GM19351 (cell line): Measurements from ENCODE around the gene NLRC5.
A peak's percentile ranks its signal among the peaks of the same experiment; 100 is the strongest.

Experiments used
- ATAC-seq: cut with Tn5 transposase; IDR thresholded peaks from one replicate; pipeline ENCODE4 v1.9.1; 2021; ENCODE audit warnings: mild to moderate bottlenecking, moderate library complexity; ENCODE audit not compliant: unreplicated experiment

NLRC5 gene, protein sequence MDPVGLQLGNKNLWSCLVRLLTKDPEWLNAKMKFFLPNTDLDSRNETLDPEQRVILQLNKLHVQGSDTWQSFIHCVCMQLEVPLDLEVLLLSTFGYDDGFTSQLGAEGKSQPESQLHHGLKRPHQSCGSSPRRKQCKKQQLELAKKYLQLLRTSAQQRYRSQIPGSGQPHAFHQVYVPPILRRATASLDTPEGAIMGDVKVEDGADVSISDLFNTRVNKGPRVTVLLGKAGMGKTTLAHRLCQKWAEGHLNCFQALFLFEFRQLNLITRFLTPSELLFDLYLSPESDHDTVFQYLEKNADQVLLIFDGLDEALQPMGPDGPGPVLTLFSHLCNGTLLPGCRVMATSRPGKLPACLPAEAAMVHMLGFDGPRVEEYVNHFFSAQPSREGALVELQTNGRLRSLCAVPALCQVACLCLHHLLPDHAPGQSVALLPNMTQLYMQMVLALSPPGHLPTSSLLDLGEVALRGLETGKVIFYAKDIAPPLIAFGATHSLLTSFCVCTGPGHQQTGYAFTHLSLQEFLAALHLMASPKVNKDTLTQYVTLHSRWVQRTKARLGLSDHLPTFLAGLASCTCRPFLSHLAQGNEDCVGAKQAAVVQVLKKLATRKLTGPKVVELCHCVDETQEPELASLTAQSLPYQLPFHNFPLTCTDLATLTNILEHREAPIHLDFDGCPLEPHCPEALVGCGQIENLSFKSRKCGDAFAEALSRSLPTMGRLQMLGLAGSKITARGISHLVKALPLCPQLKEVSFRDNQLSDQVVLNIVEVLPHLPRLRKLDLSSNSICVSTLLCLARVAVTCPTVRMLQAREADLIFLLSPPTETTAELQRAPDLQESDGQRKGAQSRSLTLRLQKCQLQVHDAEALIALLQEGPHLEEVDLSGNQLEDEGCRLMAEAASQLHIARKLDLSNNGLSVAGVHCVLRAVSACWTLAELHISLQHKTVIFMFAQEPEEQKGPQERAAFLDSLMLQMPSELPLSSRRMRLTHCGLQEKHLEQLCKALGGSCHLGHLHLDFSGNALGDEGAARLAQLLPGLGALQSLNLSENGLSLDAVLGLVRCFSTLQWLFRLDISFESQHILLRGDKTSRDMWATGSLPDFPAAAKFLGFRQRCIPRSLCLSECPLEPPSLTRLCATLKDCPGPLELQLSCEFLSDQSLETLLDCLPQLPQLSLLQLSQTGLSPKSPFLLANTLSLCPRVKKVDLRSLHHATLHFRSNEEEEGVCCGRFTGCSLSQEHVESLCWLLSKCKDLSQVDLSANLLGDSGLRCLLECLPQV (N-terminal part only)

DNA sequence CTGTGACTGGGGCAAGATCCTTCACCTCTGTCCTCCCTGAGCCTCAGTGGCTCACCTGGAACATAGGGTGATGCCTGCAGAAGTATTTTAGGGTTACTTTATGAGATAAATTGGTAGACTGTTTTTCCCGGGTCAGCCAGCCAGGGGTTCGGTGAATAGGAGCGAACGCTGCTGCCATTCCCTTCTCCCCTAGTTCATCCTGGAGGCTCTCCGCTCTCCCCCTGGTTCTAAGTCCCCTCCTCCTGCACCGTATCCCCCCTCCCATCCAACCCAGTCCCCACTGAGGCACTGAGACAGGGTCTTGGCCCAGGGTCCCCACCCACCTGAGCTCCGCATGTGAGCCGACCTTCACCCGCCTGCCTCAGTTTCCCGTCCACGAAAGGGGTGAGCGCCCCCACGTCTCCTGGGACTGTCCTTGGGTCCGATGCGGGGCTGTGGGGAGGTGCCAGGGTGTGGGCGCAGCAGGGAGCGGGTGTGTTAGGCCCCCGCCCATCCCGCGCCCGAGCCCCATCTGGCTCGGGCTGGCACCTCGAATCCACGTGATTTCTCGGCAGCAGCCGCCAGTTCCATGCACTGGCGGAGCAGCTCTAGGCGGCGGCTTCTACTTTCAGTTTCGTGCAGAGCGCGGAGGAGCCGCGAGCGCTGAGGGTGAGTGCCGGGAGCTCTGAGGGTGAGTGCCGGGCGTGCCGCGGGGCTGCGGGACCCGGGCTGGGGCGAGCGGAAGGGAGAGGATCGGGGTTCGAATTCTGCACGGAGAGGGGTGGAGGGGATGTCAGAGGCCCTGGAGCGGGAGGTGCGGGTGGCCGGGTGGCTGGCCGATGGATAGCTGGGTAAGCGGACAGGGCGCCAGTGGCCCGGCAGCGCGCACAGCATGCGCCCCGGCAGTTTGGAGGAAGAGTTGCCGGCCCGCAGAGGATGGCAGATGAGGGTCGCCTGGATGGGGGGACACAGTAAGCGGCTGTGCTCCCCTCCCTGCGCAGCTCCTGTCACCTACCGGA is at the start of gene NLRC5:
NLRC5 (plus strand) TSS at position 610 of the 998 bp plus-strand sequence. CDS start 31,156 bp downstream, outside the sequence.
- ATAC-seq = peak; percentile 78

DNA sequence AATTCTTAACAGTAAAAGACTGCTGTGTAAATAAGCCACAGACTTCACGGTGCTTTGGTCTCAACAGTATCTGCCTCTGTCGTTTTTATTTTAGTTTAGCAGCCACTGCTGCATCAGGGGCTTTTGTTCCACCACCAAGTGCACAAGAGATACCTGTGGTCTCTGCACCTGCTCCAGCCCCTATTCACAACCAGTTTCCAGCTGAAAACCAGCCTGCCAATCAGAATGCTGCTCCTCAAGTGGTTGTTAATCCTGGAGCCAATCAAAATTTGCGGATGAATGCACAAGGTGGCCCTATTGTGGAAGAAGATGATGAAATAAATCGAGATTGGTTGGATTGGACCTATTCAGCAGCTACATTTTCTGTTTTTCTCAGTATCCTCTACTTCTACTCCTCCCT is 49.6 kb upstream of the NLRC5 start:
- no peak for ATAC-seq

DNA sequence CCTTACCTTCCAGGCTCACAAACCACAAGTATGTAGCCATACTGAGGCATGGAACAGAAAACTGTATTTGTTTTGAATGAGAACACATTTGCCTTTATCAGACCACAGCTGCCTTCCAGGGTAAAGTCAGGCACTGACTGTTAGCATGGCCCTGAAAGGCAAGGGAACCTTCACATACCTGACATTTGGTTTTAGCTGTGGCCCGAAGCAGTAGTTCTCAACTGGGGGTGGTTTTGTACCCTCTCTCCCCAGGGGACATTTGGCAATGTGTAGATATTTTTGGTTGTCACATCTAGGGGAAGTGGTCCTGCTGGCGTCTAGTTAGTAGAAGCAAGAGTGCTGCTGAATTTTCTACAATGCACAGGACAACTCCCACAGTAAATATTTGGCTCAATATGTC is 48.3 kb upstream of the NLRC5 start:
- ATAC-seq = no peak

DNA sequence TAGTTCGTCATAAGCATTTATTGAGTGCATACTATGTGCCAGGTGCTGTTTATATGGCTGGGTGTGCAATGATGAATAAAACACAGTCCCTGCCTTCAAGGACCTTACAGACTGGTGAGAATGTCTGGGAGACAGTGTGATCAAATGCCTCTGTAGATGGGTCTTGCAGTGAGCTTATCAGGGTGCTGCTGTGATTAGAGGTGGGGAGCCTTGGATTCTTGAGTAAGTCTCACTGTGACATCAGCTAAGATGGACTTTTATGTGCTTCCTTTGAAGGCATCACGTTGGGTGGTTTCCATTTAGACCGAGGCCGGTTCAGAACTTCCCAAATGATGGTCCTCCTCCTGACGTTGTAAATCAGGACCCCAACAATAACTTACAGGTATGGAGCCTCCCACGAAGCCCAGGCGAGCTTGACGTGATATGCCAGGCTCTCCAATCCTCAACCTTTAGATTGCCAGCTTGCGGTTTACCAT is 47.5 kb upstream of the NLRC5 start:
- ATAC-seq = no peak

DNA sequence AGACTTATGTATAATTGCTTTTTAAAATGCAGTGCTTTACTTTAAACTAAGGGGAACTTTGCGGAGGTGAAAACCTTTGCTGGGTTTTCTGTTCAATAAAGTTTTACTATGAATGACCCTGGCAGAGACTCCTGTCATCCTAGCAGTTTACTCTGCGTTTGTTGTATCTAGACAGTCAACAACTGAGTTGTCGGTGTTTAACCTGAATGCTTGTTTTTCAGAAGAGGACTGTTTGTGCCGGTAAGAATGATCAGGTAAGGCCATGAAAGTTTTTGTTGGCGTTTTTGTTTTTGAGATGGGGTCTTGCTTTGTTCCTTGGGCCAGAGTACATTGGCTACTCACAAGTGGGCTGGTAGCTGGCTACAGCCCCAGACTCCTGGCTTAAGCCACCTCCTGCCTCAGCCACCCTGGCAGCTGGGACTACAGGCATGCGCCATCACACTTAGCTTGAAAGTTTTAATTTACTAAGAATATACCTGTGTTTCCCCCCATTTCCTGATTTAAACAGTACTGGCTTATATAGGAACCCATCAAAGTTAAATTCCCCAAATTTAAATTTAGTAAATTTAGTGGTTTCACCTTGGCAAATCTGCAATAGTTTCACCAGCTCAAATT is 45.5 kb upstream of the NLRC5 start:
- ATAC-seq = no peak

DNA sequence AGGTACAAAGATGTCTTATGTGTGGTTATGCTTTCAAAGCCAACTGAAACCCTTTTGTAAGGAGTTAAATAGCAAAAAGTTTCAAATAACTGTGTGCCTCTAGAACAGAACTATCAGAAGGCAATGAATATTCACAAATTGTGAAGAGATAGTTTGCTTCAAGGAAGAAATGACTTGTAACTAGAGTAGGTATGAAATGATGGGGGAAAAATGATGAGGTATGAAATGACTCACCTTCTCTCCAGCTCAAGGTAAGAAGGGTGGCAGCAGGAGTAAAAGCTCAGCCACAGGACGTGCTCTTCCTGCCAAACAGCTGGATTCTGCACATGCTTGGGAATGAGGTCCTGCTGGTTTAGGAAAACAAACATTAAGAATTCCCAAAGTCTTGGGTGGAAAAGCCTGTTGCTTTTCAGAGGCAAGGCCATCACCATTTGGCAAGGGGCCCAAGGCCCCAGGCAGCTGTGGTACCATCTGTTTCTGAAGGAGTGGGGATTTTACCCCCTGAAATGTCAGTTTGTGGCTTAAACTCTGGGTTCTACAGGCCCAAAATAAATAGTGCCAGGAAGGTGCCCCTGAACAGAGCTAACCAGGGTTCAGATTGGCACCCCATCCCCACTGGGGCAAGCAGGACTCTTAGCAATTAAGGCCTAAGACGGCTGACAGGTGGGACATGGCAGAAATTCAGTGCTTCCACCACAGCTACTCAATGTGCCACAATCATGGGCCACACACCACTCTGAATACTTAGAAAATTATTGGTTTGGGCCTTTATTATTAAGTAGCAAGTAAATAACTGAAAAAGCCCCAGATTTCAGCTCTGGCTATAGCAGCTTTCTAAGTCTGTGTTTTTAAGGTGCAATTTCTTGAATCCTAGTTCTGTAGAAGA is 44.2 kb upstream of the NLRC5 start:
- ATAC-seq = no peak

DNA sequence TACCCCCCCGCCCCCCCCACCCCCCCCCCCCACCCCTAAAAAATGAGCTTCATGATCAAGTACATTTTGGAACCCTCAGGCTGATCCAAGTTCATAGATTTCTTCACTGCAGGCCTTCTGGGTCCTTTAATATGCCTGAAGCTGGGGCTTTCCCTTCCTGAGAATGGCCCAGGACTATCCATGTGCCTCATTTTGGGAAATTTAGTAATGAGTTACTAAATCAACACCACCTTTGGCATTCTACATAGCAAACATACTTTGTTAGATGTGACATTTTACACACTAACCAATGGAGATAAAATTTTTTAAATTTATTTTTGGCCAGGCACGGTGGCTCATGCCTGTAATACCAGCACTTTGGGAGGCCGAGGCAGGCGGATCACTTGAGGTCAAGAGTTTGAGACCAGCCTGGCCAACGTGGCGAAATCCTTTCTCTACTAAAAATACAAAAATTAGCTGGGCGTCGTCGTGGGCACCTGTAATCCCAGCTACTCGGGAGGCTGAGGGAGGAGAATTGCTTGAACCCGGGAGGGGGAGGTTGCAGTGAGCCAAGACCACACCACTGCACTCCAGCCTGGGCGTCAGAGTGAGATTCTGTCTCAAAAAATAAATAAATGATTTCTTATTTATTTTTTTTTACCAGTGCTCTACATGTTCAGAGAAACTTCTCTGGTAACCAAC is 43.4 kb upstream of the NLRC5 start:
- ATAC-seq = no peak

DNA sequence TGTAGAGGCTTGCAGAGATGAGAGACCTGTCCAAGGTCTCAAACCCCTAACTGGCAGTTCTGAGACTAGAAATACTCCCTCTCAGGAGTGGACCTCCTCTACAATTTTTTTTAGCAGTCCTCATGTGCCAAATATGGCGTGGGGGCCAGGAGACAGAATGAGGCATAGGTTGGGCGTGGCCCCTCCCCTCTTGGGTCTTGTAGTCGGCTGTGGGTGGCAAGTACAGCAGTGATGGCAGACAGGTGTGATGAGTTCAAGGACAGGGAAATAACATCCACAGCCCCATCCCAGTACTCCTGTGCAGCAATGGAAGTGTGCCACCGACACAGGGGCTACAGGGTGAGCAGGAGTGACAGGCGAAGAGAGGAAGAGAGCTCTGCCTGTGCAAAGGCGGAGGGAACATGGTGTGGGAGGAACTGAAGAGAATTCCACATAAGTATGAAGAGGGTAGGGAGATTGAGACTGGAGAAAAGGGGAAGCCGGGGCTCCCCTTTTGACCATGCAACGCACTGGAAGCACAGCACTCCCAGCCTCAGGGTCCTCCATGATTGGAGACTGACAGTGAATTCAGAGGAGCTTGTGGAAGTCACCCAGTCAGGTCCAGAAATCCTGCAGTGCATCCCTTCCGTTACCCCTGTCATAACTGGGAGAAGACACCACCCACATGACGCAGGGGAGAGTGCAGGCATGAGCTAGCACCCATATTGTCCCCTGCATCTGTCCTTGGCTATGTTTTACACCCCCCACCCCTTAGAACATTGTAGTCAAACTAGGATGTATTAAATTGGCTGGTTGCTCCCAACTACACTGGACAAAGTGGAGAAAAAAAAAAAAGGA is 42.4 kb upstream of the NLRC5 start:
- ATAC-seq = no peak

DNA sequence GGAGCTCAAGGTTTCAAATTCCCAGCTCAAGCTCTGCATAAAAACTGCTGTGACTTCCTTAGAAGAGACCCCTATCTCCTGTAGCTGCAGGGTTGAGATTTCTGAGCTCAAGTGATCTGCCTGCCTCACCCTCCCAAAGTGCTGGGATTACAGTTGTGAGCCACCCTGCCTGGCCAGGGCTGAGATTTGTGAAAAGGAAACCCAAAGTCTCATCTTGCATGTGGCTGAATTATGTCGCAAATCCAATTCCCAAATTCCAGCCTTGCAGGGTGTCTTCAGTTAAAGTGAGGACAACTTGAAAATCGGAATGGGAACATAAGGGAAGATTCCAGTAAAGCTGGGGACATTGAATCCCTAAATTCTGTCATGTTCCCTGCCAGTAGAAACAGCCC is 41.8 kb upstream of the NLRC5 start:
- ATAC-seq = no peak

DNA sequence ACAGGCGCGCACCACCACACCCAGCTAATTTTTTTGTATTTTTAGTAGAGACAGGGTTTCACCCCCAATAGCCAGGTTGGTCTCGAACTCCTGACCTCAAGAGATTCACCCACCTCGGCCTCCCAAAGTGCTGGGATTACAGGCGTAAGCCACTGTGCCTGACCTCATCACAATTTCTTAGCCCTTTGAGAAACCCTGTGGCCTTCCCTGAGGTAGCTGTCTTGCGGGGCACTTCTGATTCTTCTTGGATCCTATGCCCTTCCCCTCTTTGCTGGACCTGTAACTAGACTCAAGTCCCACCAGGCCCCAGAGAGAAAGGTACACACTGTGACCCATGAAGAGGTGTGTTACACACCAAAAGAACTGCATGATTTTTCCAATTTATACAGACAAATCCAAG is 41.1 kb upstream of the NLRC5 start:
- ATAC-seq = no peak

DNA sequence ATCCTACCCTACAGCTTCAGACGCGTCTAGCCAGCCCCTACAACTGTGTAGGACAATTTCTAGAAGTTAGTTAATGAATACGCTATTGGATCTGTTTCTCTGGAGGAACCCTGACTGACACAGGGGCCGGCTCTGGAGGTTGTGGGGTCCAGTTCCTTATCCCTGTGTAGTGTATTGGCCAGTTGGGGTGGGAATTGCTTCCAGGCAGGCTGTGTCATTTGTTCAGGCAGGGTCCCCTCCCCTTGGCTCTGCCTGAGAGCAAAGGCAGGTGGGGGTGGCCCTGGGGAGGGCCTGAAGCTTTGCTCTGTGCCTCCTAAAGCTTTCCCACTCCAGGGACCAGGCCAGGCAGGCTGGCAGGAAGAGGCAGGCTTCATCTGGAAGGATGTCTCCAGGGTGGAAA is 39.3 kb upstream of the NLRC5 start:
- ATAC-seq = no peak

DNA sequence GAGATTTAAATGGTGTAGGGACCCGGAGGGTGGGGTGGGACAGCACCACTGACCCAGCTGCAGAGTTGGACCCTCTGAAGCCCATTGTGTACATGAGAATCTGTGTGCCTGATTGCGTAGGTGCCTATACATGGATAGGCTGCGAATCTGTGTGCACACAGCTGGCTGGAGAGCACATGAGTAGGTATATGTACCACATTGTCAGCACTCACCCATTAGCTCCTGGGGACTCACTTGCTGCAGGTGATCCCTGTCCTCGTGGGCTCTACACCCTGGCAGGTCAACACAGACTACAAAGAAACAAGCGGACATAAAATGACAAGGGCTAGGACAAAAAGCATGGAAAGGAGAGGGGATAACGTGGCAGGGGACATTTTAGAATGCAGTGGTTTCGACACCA is 38.9 kb upstream of the NLRC5 start:
- ATAC-seq = no peak

DNA sequence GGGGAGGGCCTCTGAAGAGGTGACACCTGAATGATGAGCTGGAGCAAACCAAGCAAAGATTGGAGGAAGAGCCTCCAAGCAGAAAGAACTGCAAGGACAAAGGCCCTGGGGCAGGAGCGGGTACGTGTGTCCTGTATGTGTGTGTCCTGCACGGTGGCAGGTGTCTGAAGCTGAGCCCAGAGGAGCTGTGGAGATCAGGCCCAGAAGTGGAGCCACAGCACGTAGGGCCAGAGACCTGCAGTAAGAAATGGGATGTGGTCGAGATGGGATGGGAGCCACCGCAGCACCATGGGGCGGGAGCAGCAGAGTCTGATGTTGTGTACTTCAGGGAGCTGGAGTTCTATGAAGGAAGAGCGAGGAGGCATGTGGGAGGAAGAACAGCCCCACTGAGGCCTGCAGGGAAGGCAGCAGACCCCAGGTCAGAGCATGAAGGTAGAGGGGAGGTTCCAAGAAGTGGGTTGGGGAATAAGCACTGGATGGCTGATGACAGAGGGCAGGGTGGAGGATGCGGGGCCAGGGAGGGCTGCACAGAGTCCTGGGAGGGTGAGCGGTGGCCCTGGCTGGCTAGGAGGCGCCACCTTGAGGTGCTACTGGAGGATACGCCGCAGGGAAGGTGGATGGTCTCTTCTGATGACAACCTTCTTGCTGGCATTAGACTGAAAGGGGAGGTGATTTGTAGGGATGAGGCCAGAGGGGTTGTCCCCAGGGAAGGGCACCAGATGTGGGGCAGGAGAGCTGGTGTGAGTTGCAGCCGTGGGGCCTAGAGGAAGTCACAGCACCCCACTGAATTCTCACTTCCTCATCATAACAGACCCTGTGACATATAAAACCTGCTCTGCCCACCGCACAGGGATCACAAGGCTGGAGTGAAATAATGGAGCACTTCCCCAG is 38.2 kb upstream of the NLRC5 start:
- peak; percentile 66 for ATAC-seq

DNA sequence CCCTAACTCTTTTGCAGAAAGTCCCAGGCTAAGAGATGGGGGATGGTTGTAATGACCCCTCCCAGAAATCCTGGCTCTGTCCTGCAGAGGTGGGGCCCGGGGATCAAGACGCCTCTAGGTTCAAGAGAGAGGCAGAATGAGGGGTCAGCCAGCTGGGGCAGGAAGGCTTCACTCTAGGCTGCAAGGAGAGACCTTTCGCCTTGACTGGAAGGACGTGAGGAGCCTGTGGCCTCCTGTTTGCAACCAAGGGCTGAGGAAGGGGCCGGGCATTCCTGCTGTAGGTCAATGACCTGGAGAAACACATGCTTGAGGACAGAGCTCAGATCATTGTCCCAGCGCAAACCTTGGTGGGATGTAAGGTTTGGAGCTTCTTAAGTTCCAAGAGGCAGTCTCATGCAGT is 36.4 kb upstream of the NLRC5 start:
- no peak for ATAC-seq

DNA sequence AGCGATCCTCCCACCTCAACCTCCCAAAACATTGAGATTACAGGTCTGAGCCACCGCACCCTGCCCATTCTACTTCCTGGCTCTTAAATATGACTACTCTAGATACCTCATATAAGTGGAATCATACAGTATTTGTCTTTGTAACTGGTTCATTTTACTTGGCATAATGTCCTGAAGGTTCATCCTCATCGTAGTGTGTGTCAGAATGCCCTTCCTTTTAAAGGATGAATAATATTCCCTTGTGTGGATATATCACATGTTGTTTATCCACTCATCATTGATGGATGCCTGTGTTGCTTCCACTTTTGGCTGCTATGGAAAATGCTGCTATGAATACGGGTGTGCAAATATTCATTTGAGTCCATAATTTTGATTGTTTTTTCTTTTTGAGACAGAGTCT is 33.3 kb upstream of the NLRC5 start:
- no peak for ATAC-seq

DNA sequence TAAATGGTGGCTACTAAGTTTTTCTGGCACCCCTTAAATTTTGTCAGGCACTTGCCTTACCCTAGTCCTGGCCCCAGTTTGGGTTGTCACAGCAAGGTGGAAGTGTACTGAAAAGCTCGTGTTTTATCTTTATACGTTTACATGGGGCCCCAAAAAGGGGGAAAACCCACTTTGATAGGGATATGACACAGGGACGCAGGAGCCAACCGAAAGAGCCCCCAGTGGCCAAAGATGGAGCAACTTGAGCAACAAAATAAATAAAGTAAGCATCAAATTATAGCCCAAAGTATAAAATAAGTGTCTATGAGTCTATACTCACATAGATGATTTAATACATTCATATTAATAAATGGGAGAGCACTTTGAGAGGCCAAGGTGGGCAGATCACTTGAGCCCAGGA is 32.6 kb upstream of the NLRC5 start:
- ATAC-seq = no peak
